Smooth muscle cell (in vitro differentiated cells): ENCODE measurements around the gene TRPM8. TPM values are rescaled to one million over a fixed set of nuclear protein-coding genes. Genes with fewer than 3 reads are reported as not detected.
"Not testable (repeated sequence)": the region's sequence is repeated elsewhere in the genome, so short reads cannot be mapped to it uniquely, and the experiment has no call there.

ENCODE experiments used
- DNase-seq: peaks from one replicate; lab custom pipeline; 2025; ENCODE audit not compliant: unreplicated experiment; lab: John Stamatoyannopoulos, UW
- H2AFZ ChIP-seq: fragments of 200-600 bp; sonication (generic); 2 replicates; pipeline ENCODE4 v1.6.0; 2016; ENCODE audit warnings: antibody characterized with exemption, low read depth, mild to moderate bottlenecking
- H3F3A ChIP-seq: fragments of 200-600 bp; sonication (generic); 2 replicates; pipeline ENCODE4 v1.6.0; 2017; ENCODE audit warnings: antibody characterized with exemption, low read depth
- H3K27ac ChIP-seq: fragments of 200-600 bp; sonication (generic); 2 replicates; pipeline ENCODE4 v1.5.1; 2016; ENCODE audit warnings: low read depth, mild to moderate bottlenecking
- H3K27me3 ChIP-seq: fragments of 200-600 bp; sonication (generic); 2 replicates; pipeline ENCODE4 v1.6.1; 2016; ENCODE audit warnings: low read depth, mild to moderate bottlenecking
- H3K36me3 ChIP-seq: fragments of 200-600 bp; sonication (generic); 2 replicates; pipeline ENCODE4 v1.5.1; 2016; ENCODE audit warnings: low read depth
- H3K4me1 ChIP-seq: fragments of 200-600 bp; sonication (generic); 2 replicates; pipeline ENCODE4 v1.5.1; 2016; ENCODE audit warnings: low read depth
- H3K4me2 ChIP-seq: fragments of 200-600 bp; sonication (generic); 2 replicates; pipeline ENCODE4 v1.6.0; 2016; ENCODE audit warnings: mild to moderate bottlenecking
- H3K4me3 ChIP-seq: fragments of 200-600 bp; sonication (generic); 2 replicates; pipeline ENCODE4 v1.5.1; 2016; ENCODE audit warnings: mild to moderate bottlenecking
- H3K79me2 ChIP-seq: fragments of 200-600 bp; sonication (generic); 2 replicates; pipeline ENCODE4 v1.6.0; 2016; ENCODE audit warnings: low read depth, mild to moderate bottlenecking
- H3K9ac ChIP-seq: fragments of 200-600 bp; sonication (generic); 2 replicates; pipeline ENCODE4 v1.6.0; 2016; ENCODE audit warnings: low read depth
- H3K9me3 ChIP-seq: fragments of 200-600 bp; sonication (generic); replicated peaks from 2 replicates; pipeline ENCODE4 v1.5.1; 2016; ENCODE audit warnings: low read depth
- H4K20me1 ChIP-seq: fragments of 200-600 bp; sonication (generic); 2 replicates; pipeline ENCODE4 v1.6.0; 2016; ENCODE audit warnings: low read depth
- CTCF ChIP-seq: fragments of 200-600 bp; sonication (generic); IDR thresholded peaks from 2 replicates; pipeline ENCODE4 v1.5.1; 2017; ENCODE audit warnings: borderline replicate concordance, mild to moderate bottlenecking, antibody characterized with exemption; ENCODE audit not compliant: insufficient read depth, poor library complexity, severe bottlenecking
- WGBS: methylation state at CpG from one replicate; pipeline ENCODE4 v1.1.7; 2016; ENCODE audit warnings: low lambda C conversion rate; 5-methylcytosine and 5-hydroxymethylcytosine counted together
- polyA plus RNA-seq: library from polyadenylated mRNA; unstranded; fragments of >200 nt; fragmentation: Nextera tagmentation; extraction: Ambion mirVana; gene quantifications from 2 replicates; pipeline ENCODE4 v1.2.1, GENCODE V29; 2016
- total RNA-seq: library from RNA; depleted of rRNA; stranded (reverse); fragments of >200 nt; gene quantifications from 2 replicates; pipeline ENCODE4 v1.2.3, GENCODE V29; 2014

The TRPM8 gene
- total and polyA plus RNA-seq, 2 experiments from 2014 or later: not detected

GRCh38 chr2:233966388-233966787 lies 49.2 kb downstream of the TRPM8 start:
- no peak for TF ChIP-seq CTCF
- Histone ChIP-seq H3K9me3 (no peaks in the 10 kb centered on the region), H3K9ac (no peak overlapping the region), H3F3A (no peaks in the 10 kb centered on the region), H3K79me2 (no peaks in the 10 kb centered on the region), H3K4me2 (no peak overlapping the region), H3K4me3 (no peak overlapping the region), H4K20me1 (no peaks in the 10 kb centered on the region), H3K4me1 (no peaks in the 10 kb centered on the region), H2AFZ (no peak overlapping the region), H3K27me3 (no peaks in the 10 kb centered on the region), H3K36me3 (no peaks in the 10 kb centered on the region), H3K27ac (no peak overlapping the region)
- no peak for DNase-seq
- WGBS: 91% methylated on average over 7 of the region's 7 CpGs

GRCh38 chr2:233967164-233967563 lies 50.0 kb downstream of the TRPM8 start:
- no peaks in the 10 kb centered on the region for H3K36me3 ChIP-seq
- no peaks in the 10 kb centered on the region for H3F3A ChIP-seq
- H4K20me1 ChIP-seq: no peaks in the 10 kb centered on the region
- H3K4me3 ChIP-seq: no peak overlapping the region
- H2AFZ ChIP-seq: no peak overlapping the region
- WGBS: 90% methylated on average over 2 of the region's 2 CpGs
- H3K79me2 ChIP-seq: no peaks in the 10 kb centered on the region
- no peak for TF ChIP-seq CTCF
- no peak for DNase-seq
- H3K27me3 ChIP-seq: no peaks in the 10 kb centered on the region
- no peaks in the 10 kb centered on the region for H3K9me3 ChIP-seq
- no peak overlapping the region for H3K9ac ChIP-seq
- no peaks in the 10 kb centered on the region for H3K4me1 ChIP-seq
- H3K4me2 ChIP-seq: no peak overlapping the region
- no peak overlapping the region for H3K27ac ChIP-seq

GRCh38 chr2:233968556-233968955 lies 51.4 kb downstream of the TRPM8 start:
- no peak overlapping the region for H3K9ac ChIP-seq
- H3K4me1 ChIP-seq: no peaks in the 10 kb centered on the region
- 88% methylated on average over 4 of the region's 4 CpGs for WGBS
- H3K9me3 ChIP-seq: no peaks in the 10 kb centered on the region
- H2AFZ ChIP-seq: no peak overlapping the region
- H3K36me3 ChIP-seq: no peaks in the 10 kb centered on the region
- no peaks in the 10 kb centered on the region for H4K20me1 ChIP-seq
- no peak overlapping the region for H3K4me3 ChIP-seq
- H3F3A ChIP-seq: no peaks in the 10 kb centered on the region
- H3K27ac ChIP-seq: no peak overlapping the region
- TF ChIP-seq CTCF: no peak
- no peak for DNase-seq
- H3K27me3 ChIP-seq: no peaks in the 10 kb centered on the region
- H3K79me2 ChIP-seq: no peaks in the 10 kb centered on the region
- H3K4me2 ChIP-seq: no peak overlapping the region

DNA sequence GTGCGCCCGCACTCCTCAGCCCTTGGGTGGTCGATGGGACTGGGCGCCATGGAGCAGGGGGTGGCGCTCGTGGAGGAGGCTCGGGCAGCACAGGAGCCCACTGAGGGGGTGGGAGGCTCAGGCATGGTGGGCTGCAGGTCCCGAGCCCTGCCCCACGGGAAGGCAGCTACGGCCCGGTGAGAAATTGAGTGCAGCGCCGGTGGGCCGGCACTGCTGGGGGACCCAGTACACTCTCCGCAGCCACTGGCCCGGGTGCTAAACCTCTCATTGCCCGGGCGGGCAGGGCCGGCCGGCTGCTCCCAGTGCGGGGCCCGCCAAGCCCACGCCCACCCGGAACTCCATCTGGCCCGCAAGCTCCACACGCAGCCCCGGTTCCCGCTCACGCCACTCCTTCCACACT lies 55.3 kb downstream of the TRPM8 start:
- not testable (repeated sequence) for H3K27me3 ChIP-seq, H4K20me1 ChIP-seq, H3K9ac ChIP-seq, H3F3A ChIP-seq, H3K36me3 ChIP-seq, H3K4me2 ChIP-seq, H3K4me3 ChIP-seq, H2AFZ ChIP-seq, H3K79me2 ChIP-seq, DNase-seq, H3K9me3 ChIP-seq, H3K27ac ChIP-seq, H3K4me1 ChIP-seq
- 97% methylated on average over 23 of the region's 29 CpGs for WGBS
